RWPE1 (cell line): ENCODE results near the gene KCNJ6.
A peak's percentile ranks its signal among the peaks of the same experiment; 100 is the strongest.

Source experiments
- CTCF ChIA-PET: fragments of 350-600 bp; sonication (Branson Sonifier 250); formaldehyde crosslinking; extraction: SDS; loops from one replicate; lab custom pipeline; 2021; lab: Yijun Ruan, JAX
- POLR2A ChIA-PET: fragments of 400-600 bp; formaldehyde crosslinking; extraction: SDS; loops from one replicate; lab custom pipeline; 2020; ENCODE audit warnings: antibody characterized with exemption; ENCODE audit not compliant: low non-redundant PET; lab: Yijun Ruan, JAX
- DNase-seq: peaks from one replicate; pipeline ENCODE4 v3.0.0; 2012; ENCODE audit warnings: low spot score
- H3K27ac ChIP-seq: fragments of 450-650 bp; 2 replicates; pipeline ENCODE4 v1.5.1; 2017
- CTCF ChIP-seq: fragments of 450-650 bp; conservative IDR thresholded peaks from 2 replicates; pipeline ENCODE4 v1.5.1; 2017; ENCODE audit warnings: low read depth, mild to moderate bottlenecking

The KCNJ6 gene

GRCh38 chr21:37783016-37783415 is 133.2 kb downstream of the KCNJ6 start:
- DNase-seq = no peak
- POLR2A ChIA-PET = no interaction called here
- TF ChIP-seq CTCF = no peak
- H3K27ac ChIP-seq = no peak overlapping the region
- CTCF ChIA-PET = no interaction called here

GRCh38 chr21:37780991-37781983 is 135.0 kb downstream of the KCNJ6 start:
- no peak for TF ChIP-seq CTCF
- POLR2A ChIA-PET = no interaction called here
- DNase-seq = peak; percentile 44
- no peak overlapping the region for H3K27ac ChIP-seq
- CTCF ChIA-PET = no interaction called here

- no peak for TF ChIP-seq CTCF
- DNase-seq = no peak
- no peak overlapping the region for H3K27ac ChIP-seq
- CTCF ChIA-PET = interaction anchor here (1.1 kb wide), 1 partner anchor 12 kb away, joined by 3 read pairs; no protein-coding TSS in a partner anchor
- POLR2A ChIA-PET = no interaction called here
Observed at GRCh38 chr21:37771181-37771580, 145.1 kb downstream of the KCNJ6 start.

GRCh38 chr21:37770461-37770860 is 145.8 kb downstream of the KCNJ6 start:
- POLR2A ChIA-PET = no interaction called here
- DNase-seq = no peak
- H3K27ac ChIP-seq = no peak overlapping the region
- no peak for TF ChIP-seq CTCF
- CTCF ChIA-PET = interaction anchor here (1.1 kb wide), 1 partner anchor 11 kb away, joined by 3 read pairs; no protein-coding TSS in a partner anchor

GRCh38 chr21:37769656-37770055 is 146.6 kb downstream of the KCNJ6 start:
- no peak for TF ChIP-seq CTCF
- no peak overlapping the region for H3K27ac ChIP-seq
- ChIA-PET CTCF (interaction anchor here (2.3 kb wide), 1 partner anchor 10 kb away, joined by 11 read pairs; no protein-coding TSS in a partner anchor), POLR2A (no interaction called here)
- DNase-seq = no peak

- POLR2A ChIA-PET = no interaction called here
- CTCF ChIA-PET = interaction anchor here (0.7 to 2.3 kb wide), 3 partner anchors 9 to 602 kb away, joined by 5 to 11 read pairs (median 8); no protein-coding TSS in a partner anchor
- no peak overlapping the region for H3K27ac ChIP-seq
- DNase-seq = peak; percentile 34
- no peak for TF ChIP-seq CTCF
Observed at GRCh38 chr21:37767984-37768383, 148.3 kb downstream of the KCNJ6 start.
